ENCODE measurements around the gene ISCA1. TPM values are rescaled to one million over a fixed set of nuclear protein-coding genes. Genes with fewer than 3 reads are reported as not detected.

The ISCA1 gene
- total and polyA plus RNA-seq, 2 of the 8 experiments (the other 6 are each of a cell fraction or from before 2014, with no cell fraction given) = 35.0 to 40.0 TPM

DNA sequence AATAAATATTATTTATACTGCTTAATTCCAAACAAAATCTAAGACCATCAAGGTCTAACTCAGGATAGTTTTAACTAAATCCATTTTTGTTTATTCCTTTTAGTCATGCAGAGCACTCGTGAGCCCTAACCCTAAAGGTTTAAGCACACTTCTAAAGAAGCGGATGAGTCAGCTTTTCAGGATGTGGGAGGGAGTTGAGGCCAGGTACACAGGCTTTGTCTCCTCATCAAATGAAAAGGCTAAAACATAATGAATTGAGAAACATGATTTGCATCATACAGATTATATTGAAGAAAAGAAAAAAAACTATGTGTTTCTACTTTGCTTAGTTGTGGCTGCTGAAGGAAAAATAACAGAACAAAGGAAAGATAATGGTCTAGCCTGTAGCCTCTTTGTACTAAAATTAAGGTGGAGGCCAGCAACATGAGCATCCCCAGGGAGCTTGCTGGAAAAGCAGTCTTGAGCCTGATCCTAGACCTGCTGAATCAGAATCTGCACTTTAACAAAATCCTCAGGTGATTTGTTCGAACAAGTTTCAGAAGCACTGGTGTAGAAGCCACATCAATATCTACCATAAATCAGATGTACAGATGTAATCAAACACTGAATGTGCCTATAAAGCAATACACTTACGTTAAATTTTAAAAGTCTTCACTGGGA, 21.1 kb upstream of the ISCA1 start (continued):
- TF ChIP-seq, protein P1, sequence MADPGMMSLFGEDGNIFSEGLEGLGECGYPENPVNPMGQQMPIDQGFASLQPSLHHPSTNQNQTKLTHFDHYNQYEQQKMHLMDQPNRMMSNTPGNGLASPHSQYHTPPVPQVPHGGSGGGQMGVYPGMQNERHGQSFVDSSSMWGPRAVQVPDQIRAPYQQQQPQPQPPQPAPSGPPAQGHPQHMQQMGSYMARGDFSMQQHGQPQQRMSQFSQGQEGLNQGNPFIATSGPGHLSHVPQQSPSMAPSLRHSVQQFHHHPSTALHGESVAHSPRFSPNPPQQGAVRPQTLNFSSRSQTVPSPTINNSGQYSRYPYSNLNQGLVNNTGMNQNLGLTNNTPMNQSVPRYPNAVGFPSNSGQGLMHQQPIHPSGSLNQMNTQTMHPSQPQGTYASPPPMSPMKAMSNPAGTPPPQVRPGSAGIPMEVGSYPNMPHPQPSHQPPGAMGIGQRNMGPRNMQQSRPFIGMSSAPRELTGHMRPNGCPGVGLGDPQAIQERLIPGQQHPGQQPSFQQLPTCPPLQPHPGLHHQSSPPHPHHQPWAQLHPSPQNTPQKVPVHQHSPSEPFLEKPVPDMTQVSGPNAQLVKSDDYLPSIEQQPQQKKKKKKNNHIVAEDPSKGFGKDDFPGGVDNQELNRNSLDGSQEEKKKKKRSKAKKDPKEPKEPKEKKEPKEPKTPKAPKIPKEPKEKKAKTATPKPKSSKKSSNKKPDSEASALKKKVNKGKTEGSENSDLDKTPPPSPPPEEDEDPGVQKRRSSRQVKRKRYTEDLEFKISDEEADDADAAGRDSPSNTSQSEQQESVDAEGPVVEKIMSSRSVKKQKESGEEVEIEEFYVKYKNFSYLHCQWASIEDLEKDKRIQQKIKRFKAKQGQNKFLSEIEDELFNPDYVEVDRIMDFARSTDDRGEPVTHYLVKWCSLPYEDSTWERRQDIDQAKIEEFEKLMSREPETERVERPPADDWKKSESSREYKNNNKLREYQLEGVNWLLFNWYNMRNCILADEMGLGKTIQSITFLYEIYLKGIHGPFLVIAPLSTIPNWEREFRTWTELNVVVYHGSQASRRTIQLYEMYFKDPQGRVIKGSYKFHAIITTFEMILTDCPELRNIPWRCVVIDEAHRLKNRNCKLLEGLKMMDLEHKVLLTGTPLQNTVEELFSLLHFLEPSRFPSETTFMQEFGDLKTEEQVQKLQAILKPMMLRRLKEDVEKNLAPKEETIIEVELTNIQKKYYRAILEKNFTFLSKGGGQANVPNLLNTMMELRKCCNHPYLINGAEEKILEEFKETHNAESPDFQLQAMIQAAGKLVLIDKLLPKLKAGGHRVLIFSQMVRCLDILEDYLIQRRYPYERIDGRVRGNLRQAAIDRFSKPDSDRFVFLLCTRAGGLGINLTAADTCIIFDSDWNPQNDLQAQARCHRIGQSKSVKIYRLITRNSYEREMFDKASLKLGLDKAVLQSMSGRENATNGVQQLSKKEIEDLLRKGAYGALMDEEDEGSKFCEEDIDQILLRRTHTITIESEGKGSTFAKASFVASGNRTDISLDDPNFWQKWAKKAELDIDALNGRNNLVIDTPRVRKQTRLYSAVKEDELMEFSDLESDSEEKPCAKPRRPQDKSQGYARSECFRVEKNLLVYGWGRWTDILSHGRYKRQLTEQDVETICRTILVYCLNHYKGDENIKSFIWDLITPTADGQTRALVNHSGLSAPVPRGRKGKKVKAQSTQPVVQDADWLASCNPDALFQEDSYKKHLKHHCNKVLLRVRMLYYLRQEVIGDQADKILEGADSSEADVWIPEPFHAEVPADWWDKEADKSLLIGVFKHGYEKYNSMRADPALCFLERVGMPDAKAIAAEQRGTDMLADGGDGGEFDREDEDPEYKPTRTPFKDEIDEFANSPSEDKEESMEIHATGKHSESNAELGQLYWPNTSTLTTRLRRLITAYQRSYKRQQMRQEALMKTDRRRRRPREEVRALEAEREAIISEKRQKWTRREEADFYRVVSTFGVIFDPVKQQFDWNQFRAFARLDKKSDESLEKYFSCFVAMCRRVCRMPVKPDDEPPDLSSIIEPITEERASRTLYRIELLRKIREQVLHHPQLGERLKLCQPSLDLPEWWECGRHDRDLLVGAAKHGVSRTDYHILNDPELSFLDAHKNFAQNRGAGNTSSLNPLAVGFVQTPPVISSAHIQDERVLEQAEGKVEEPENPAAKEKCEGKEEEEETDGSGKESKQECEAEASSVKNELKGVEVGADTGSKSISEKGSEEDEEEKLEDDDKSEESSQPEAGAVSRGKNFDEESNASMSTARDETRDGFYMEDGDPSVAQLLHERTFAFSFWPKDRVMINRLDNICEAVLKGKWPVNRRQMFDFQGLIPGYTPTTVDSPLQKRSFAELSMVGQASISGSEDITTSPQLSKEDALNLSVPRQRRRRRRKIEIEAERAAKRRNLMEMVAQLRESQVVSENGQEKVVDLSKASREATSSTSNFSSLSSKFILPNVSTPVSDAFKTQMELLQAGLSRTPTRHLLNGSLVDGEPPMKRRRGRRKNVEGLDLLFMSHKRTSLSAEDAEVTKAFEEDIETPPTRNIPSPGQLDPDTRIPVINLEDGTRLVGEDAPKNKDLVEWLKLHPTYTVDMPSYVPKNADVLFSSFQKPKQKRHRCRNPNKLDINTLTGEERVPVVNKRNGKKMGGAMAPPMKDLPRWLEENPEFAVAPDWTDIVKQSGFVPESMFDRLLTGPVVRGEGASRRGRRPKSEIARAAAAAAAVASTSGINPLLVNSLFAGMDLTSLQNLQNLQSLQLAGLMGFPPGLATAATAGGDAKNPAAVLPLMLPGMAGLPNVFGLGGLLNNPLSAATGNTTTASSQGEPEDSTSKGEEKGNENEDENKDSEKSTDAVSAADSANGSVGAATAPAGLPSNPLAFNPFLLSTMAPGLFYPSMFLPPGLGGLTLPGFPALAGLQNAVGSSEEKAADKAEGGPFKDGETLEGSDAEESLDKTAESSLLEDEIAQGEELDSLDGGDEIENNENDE (IDR thresholded peaks at IDR 0.05; ENCODE audit: insufficient replicate concordance, low read length) = no peak
- TF ChIP-seq BRCA1 (IDR thresholded peaks at IDR 0.05; ENCODE audit: low read depth, low read length) (no peak), BACH1 (IDR thresholded peaks at IDR 0.05; ENCODE audit: low read length) (peak; percentile 82), RXRA (IDR thresholded peaks at IDR 0.05; ENCODE audit: insufficient read depth, low read depth, low read length) (no peak), RBBP5 (IDR thresholded peaks at IDR 0.05; ENCODE audit: borderline replicate concordance, low read depth, low read length) (no peak), SIX5 (IDR thresholded peaks at IDR 0.05; ENCODE audit: low read depth, low read length) (no peak), KDM5A (IDR thresholded peaks at IDR 0.05; ENCODE audit: low read length) (no peak), JUND (IDR thresholded peaks at IDR 0.05; ENCODE audit: low read length) (peak; percentile 66; the same call in 1 of the 2 replicates), ZNF274 (IDR thresholded peaks at IDR 0.05; ENCODE audit: borderline replicate concordance, extremely low read depth, low read length) (no peak)

All from H1 (cell line).